C4-2B (cell line): Measurements from ENCODE around the gene ZCCHC17.

ENCODE experiments used
- H3K27ac ChIP-seq: fragments of 450-650 bp; 2 replicates; pipeline ENCODE4 v1.5.1; 2017
- ZFX ChIP-seq: fragments of 450-650 bp; IDR thresholded peaks from 2 replicates; pipeline ENCODE4 v1.6.1; 2017
- TF ChIP-seq, protein P1 (sequence below): fragments of 450-650 bp; conservative IDR thresholded peaks from 2 replicates; pipeline ENCODE4 v1.5.1; 2017; ENCODE audit warnings: mild to moderate bottlenecking

The ZCCHC17 gene

DNA sequence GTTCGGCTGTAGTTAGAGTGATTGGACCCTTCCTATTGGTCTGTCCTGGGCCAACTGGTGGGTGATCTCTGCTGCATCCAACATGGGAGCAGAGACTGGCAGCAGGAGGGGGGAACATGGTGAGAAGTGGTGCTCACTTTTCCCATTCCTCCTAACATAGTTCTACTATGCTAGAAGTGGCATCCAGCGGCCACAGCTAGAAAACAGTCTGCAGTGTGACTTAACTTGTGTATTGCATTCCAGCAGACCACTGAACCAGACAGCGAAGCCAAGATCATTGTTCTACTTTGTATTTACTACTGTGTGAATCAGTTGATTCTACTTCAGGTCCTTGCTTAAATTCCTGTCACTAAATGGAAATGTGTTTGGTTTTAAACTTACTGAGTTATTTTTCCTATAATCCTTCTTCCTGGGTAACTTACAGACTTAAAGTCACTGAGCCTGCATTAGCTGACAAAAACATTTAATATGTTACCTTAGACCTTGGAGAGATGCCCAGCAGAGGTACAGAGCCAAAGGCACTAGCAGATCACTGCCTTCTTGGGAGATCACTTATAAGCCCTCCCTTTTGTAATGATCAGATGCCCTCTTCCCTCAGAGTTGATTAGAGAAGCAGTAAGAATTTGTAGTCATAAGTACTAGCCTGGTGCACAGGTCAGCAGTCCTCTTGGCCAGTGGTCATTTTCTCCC, 67.9 kb downstream of the ZCCHC17 start:
- TF ChIP-seq ZFX = no peak
- TF ChIP-seq, protein P1, sequence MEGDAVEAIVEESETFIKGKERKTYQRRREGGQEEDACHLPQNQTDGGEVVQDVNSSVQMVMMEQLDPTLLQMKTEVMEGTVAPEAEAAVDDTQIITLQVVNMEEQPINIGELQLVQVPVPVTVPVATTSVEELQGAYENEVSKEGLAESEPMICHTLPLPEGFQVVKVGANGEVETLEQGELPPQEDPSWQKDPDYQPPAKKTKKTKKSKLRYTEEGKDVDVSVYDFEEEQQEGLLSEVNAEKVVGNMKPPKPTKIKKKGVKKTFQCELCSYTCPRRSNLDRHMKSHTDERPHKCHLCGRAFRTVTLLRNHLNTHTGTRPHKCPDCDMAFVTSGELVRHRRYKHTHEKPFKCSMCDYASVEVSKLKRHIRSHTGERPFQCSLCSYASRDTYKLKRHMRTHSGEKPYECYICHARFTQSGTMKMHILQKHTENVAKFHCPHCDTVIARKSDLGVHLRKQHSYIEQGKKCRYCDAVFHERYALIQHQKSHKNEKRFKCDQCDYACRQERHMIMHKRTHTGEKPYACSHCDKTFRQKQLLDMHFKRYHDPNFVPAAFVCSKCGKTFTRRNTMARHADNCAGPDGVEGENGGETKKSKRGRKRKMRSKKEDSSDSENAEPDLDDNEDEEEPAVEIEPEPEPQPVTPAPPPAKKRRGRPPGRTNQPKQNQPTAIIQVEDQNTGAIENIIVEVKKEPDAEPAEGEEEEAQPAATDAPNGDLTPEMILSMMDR = no peak

DNA sequence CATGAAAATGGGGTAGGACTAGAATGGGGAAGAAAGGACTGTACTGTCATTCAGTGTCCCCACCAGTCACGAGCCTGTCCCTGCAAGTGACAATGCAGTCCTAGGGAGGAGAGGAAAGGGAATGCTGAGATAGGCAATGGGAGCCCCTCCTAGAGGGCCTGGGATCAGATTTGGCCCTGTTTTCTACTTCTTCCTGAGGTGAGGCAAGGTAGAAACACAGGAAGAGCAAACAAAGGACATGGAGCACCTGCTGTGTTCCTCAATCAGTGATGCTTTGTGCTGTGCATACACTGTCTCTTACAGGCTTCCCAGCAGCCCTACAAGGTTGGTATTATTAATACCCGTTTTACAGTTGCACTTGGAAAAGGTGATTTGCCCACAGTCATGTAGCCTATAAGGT, 70.0 kb downstream of the ZCCHC17 start:
- TF ChIP-seq, protein P1 = no peak
- TF ChIP-seq ZFX = no peak
- H3K27ac ChIP-seq = no peak overlapping the region

More for the DNA sequence above, 67.9 kb downstream of the ZCCHC17 start:
- no peak overlapping the region; the same call in 1 of the 2 replicates for H3K27ac ChIP-seq

DNA sequence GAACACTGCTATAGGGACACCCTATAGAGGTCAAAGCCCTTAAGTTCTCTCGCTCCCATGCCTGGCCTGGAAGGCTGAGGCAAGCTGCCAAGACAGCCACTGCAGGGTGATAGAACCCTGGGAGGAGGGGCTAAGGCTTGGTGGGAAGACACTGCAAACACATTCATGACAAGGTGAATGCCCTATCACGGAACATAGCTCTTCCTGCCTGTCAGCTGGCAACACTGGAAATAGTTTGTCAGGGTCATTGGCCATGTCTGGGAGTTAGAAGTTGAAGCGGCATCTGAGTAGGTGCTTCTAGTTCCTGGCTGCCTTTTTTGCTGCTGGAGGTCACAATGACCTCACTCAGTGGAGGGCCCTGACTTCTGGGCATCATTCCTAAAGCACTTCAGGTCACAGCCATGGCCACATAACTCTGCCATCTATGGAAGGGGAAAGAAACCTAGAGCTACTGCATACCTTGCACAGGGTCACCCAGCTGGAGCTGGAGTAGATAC, 71.8 kb downstream of the ZCCHC17 start:
- no peak overlapping the region for H3K27ac ChIP-seq
- TF ChIP-seq, protein P1 = no peak
- TF ChIP-seq ZFX = no peak

DNA sequence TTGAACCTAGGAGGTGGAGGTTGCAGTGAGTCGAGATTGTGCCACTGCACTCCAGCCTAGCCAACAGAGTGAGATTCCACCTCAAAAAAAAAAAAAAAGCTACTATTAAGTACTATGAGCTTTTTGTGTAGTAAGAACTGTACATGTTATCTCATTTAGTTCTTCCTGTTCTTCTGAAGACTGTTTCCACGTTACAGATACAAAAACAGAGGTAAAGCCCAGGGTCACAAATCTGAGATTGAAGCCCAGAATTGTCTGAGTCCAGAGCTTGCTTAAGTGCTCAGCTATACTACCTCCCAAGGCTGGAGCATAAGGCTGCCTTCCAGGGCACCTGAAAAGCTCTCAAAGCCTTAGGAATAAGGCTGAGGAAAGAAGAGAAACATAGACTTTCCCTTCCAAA, 73.2 kb downstream of the ZCCHC17 start:
- TF ChIP-seq, protein P1 = no peak
- TF ChIP-seq ZFX = no peak

DNA sequence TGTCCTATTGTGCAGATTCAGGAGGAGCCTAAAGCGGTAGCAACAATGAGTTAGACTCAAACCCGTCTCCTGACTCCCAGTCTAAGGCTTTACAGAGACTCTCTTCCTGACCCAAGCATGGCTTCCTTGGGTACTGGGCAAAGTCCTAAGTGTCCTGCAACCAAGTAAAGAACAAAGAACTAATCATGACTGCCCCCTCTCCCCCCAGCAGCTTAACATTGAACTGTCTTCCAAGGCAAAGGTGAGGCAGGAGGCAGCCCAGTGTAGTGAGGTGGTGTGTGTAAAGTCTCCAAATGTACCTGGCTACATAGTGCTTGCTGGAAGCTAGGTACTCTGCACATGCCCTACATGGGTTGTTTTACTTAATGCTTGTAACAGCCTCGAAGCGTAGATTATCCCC, 73.7 kb downstream of the ZCCHC17 start:
- TF ChIP-seq, protein P1 = no peak
- TF ChIP-seq ZFX = no peak
- H3K27ac ChIP-seq = no peak overlapping the region

More for the DNA sequence above, 73.2 kb downstream of the ZCCHC17 start:
- H3K27ac ChIP-seq = no peak overlapping the region

DNA sequence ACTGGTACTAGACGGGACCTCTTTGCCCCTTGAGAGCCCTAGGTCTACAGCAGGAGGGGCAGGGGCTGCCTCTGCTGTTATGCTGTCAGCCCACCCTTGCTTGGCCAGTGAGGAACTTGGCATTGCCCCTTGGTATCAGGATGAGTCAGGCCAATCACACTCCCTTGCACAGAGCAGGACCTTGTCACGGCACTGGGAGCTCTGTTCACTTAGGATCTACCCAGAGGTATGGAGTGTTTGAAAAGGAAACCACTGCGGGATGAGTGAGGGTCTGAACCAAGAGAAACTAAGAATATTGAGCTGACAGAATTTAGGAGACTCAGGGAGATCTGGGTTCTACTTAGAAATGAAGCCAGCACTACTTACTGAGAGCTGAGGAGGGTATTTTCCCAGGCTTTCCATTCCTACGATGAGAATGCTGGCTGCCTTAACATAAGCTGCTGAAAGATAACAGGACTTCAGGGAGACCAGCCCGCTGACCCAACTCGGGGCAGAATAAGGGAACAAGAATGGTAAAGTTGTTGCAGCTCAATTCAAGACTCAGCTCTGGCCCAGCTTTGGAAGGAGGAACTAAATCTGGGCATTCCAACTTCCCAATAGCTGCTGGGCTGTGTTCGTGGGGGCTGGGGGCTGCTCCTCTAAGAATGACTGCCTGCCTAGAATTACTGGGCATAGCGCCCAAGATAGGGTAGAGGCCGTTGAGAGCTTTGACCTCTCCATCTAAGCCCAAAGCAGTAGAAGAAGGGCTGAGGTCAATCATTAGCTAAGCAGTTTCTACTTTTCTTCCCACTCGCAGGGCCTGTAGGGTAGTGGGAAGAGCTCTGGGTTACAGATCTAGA, 74.5 kb downstream of the ZCCHC17 start:
- no peak overlapping the region for H3K27ac ChIP-seq
- TF ChIP-seq ZFX = no peak
- TF ChIP-seq, protein P1 = no peak

DNA sequence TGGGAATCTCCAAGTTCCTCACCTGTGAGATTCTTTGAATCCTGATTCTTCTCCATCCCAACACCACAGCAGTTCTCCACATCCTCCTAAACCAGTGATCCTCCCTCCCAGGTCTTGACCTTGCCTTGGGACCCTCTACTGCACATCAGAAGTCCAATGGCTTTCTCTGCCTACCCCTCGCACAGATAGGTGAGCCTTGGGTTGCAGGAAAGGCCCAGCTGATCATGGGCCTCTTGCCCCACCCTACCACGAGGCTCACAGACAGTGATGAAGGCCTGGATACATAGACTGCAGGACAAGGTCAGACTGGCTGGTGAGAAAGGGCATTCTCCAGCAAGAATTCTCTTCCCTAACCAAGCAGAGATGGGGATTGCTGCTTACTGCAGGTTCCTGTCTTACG, 75.2 kb downstream of the ZCCHC17 start:
- H3K27ac ChIP-seq = no peak overlapping the region
- TF ChIP-seq ZFX = no peak
- TF ChIP-seq, protein P1 = no peak
